Measurements from ENCODE around the gene ELP1.

DNA sequence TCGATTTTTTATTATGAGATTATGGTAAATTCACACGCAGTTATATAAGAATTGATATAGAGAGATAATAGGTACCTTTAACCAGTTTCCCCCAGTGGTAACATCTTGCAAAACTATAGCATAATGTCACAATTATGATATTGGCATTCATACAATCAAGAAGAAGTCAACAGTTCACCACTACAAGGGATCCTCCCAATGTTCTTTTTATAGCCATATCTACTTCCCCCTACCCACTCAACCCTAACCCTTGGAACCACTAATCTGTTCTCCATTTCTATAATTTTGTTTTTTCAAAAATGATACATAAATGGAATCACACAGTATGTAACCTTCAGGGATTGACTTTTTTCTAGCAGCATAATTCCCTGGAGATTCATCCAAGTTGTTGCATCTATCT, 88.0 kb downstream of the ELP1 start:
- TF ChIP-seq EP300 (IDR thresholded peaks at IDR 0.05) (no peak), CTCF (IDR thresholded peaks at IDR 0.05) (no peak)
